HepG2 (cell line): ENCODE data around the gene PLCG1. TPM values are rescaled to one million over a fixed set of nuclear protein-coding genes. Genes with fewer than 3 reads are reported as not detected.
A peak's percentile ranks its signal among the peaks of the same experiment; 100 is the strongest.

Experiments used
- ATAC-seq: fragments of 200-7000 bp; cut with Tn5 transposase; 3 replicates; pipeline ENCODE4 v1.9.1; 2020; ENCODE audit warnings: mild to moderate bottlenecking, moderate library complexity
- BruUV-seq: library from RNA; stranded (reverse); fragments of 400-500 nt; replicated peaks from 2 replicates; lab custom pipeline; 2021; lab: Mats Ljungman, UMichigan
- CTCF ChIA-PET: fragments of 300-600 bp; formaldehyde crosslinking; extraction: SDS; loops from one replicate; lab custom pipeline; 2021; ENCODE audit warnings: low total read pairs, inconsistent platforms, low intra/inter-chr PET ratio; lab: Yijun Ruan, JAX
- POLR2A ChIA-PET: fragments of 350-600 bp; sonication (Branson Sonifier 250); formaldehyde crosslinking; loops from one replicate; lab custom pipeline; 2020; ENCODE audit warnings: antibody characterized with exemption, inconsistent platforms; lab: Yijun Ruan, JAX
- DNase-seq: peaks from one replicate; pipeline ENCODE4 v3.0.0-alpha.2; 2015; ENCODE audit warnings: low spot score
- FAIRE-seq: peaks from 3 replicates; lab custom pipeline; 2011; peaks lifted over from hg19 to GRCh38; lab: Jason Lieb, UNC
- H2AFZ ChIP-seq: one replicate; pipeline ENCODE4 v1.6.1; 2011; ENCODE audit warnings: low read length, inconsistent platforms
- H3K27ac ChIP-seq: fragments of 300-600 bp; 3 replicates; pipeline ENCODE4 v1.8.0; 2011; ENCODE audit warnings: mixed run types, mild to moderate bottlenecking, mixed read lengths, low read length, inconsistent platforms; ENCODE audit not compliant: insufficient read depth; ENCODE audit errors: extremely low read length
- H3K27me3 ChIP-seq, 2 experiments: fragments of 200-600 bp in 1 of 2; 2 replicates in 1 of 2; 3 replicates in 1 of 2; pipeline versions ENCODE4 v1.6.0 to v1.8.0; 2011; ENCODE audit warnings: low read length in 2 of 2, mild to moderate bottlenecking in 2 of 2, moderate library complexity in 2 of 2, inconsistent platforms in 1 of 2; ENCODE audit not compliant: insufficient read depth in 2 of 2, control insufficient read depth in 1 of 2
- H3K36me3 ChIP-seq, 2 experiments: fragments of 200-600 bp in 1 of 2; replicated peaks in 1 of 2; 2 replicates in 1 of 2; 3 replicates in 1 of 2; pipeline versions ENCODE4 v1.5.1 to v1.8.0; 2011; ENCODE audit warnings: low read length in 2 of 2, inconsistent platforms in 1 of 2; ENCODE audit not compliant: insufficient read depth in 2 of 2, control insufficient read depth in 1 of 2
- H3K4me1 ChIP-seq: 2 replicates; pipeline ENCODE4 v1.5.1; 2012; ENCODE audit warnings: low read length, inconsistent platforms; ENCODE audit not compliant: insufficient read depth
- H3K4me2 ChIP-seq: 2 replicates; pipeline ENCODE4 v1.6.0; 2011; ENCODE audit warnings: low read depth, low read length, inconsistent platforms
- H3K4me3 ChIP-seq, 3 experiments: fragments of 200-600 bp in 1 of 3; sonication (generic), shearing (Covaris generic) in 1 of 3; replicated peaks in 1 of 3; 2 replicates each; pipeline ENCODE4 v1.5.1; 2011 to 2016; ENCODE audit warnings: low read length in 3 of 3, inconsistent platforms in 2 of 3, low read depth in 2 of 3, mild to moderate bottlenecking in 2 of 3, control low read depth in 1 of 3, mixed read lengths in 1 of 3; ENCODE audit not compliant: insufficient read depth in 1 of 3
- H3K79me2 ChIP-seq: one replicate; pipeline ENCODE4 v1.6.1; 2011; ENCODE audit warnings: low read length, inconsistent platforms; ENCODE audit not compliant: insufficient read depth
- H3K9ac ChIP-seq: 2 replicates; pipeline ENCODE4 v1.6.0; 2011; ENCODE audit warnings: mild to moderate bottlenecking, low read depth, low read length, inconsistent platforms; ENCODE audit not compliant: insufficient read depth
- H3K9me3 ChIP-seq: 2 replicates; pipeline ENCODE4 v1.5.1; 2012; ENCODE audit warnings: mild to moderate bottlenecking, low read length
- H4K20me1 ChIP-seq: 2 replicates; pipeline ENCODE4 v1.6.0; 2011; ENCODE audit warnings: inconsistent platforms, mild to moderate bottlenecking, low read length, moderate library complexity; ENCODE audit not compliant: insufficient read depth
- CCAR2 ChIP-seq: fragments of 200-400 bp; formaldehyde crosslinking; optimal IDR thresholded peaks from 2 replicates; pipeline ENCODE3; 2018; ENCODE audit warnings: low read depth, mild to moderate bottlenecking, low read length, moderate library complexity
- MAFF ChIP-seq: IDR thresholded peaks from 2 replicates; pipeline ENCODE4 v1.6.1; 2011; ENCODE audit warnings: low read depth, low read length, improper control_type of control experiment
- MAFK ChIP-seq, 2 experiments: IDR thresholded peaks in 1 of 2; conservative IDR thresholded peaks in 1 of 2; 2 replicates each; pipeline ENCODE4 v1.6.1; 2011; ENCODE audit warnings: improper control_type of control experiment in 2 of 2, low read length in 2 of 2
- MTF2 ChIP-seq: sonication (generic); formaldehyde crosslinking; IDR thresholded peaks from 2 replicates; pipeline ENCODE4 v1.5.0; 2020; ENCODE audit warnings: missing genetic modification reagents, borderline replicate concordance
- in situ Hi-C: cut with HindIII; loops from 2 replicates; pipeline ENCODE4 v1.10.0; 2017; ENCODE audit warnings: low pct_unique_long_range_greater_than_20kb; ENCODE audit not compliant: extremely low pct_ligation_motif_present
- intact Hi-C: fragments of 100-400 bp; cut with micrococcal nuclease; formaldehyde crosslinking; loops from one replicate; pipeline ENCODE4 v1.10.0; 2022; ENCODE audit not compliant: unreplicated experiment
- polyA plus RNA-seq, 8 experiments: library from polyadenylated mRNA; depleted of rRNA in 3 of 8; stranded (reverse) in 7 of 8; unstranded in 1 of 8; fragments of >200 nt; fragmentation: Illumina TruSeq in 4 of 8; extraction: Trizol in 4 of 8; gene quantifications; 2 replicates each; pipeline versions ENCODE4 v1.2.1 to v1.2.3, GENCODE V29; 2011 to 2016; ENCODE audit warnings: low read depth in 4 of 8, missing spikeins in 1 of 8, mixed read lengths in 1 of 8; ENCODE audit not compliant: insufficient read depth in 1 of 8
- total RNA-seq, 5 experiments: library from RNA; depleted of rRNA; stranded (reverse); fragments of >200 nt; fragmentation: Illumina TruSeq; extraction: Trizol; gene quantifications; 2 replicates each; pipeline ENCODE4 v1.2.3, GENCODE V29; 2016; ENCODE audit warnings: low read depth in 1 of 5
- TF ChIP-seq, protein P1 (sequence below): sonication (generic); formaldehyde crosslinking; IDR thresholded peaks from 2 replicates; pipeline ENCODE4 v1.4.0; 2020; ENCODE audit warnings: missing genetic modification reagents
- TF ChIP-seq, protein P2 (sequence below): sonication (generic); formaldehyde crosslinking; IDR thresholded peaks from 2 replicates; pipeline ENCODE4 v1.8.0; 2022; ENCODE audit warnings: mild to moderate bottlenecking, missing genetic modification reagents, moderate library complexity
- TF ChIP-seq, protein P3 (sequence below): sonication (generic); formaldehyde crosslinking; conservative IDR thresholded peaks from 2 replicates; pipeline ENCODE4 v1.8.1; 2023; ENCODE audit warnings: missing genetic modification reagents
- TF ChIP-seq, protein P4 (sequence below): IDR thresholded peaks from 2 replicates; pipeline ENCODE4 v1.4.0; 2020; ENCODE audit warnings: mild to moderate bottlenecking, missing genetic modification reagents

The PLCG1 gene
- total and polyA plus RNA-seq, 2 of the 13 experiments (the other 11 are each of a cell fraction or from before 2014, with no cell fraction given): 85.3 to 158 TPM

DNA sequence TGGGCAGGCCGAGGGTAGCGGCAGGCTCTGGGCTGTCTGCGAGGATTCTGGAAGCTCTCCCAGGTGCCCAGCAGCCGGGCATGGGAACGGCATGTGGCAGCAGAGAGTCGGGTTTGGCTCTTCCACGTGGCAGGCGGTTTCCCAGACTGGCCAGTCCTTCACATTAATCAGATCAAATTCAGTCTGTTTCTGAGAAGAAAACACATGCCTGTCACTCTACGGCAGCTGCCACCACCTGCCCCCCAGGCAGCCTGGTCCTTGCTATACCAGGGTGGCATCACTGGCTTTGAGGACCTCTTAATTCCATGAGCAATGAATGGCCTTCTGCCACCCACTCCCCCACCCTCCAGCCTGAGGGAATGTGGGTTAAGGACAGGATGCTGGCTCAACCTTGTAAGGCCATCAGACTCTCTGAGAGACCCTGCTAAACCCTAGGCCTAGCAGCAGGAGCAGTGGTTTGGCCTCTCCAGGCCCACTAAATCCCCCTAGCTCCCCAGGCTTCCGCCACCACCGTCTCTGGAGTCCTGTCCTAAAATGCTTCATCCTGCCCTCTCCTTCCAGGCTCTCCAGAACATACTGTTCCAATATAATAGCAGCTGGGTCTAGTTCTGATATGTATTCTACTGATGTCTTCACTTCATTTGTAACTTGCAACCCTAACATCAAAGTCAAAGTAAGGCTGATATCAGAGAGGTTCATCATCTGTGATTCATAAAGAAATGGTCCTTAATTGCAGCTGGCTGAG lies 47.8 kb downstream of the PLCG1 start (continued):
- TF ChIP-seq, protein P1, sequence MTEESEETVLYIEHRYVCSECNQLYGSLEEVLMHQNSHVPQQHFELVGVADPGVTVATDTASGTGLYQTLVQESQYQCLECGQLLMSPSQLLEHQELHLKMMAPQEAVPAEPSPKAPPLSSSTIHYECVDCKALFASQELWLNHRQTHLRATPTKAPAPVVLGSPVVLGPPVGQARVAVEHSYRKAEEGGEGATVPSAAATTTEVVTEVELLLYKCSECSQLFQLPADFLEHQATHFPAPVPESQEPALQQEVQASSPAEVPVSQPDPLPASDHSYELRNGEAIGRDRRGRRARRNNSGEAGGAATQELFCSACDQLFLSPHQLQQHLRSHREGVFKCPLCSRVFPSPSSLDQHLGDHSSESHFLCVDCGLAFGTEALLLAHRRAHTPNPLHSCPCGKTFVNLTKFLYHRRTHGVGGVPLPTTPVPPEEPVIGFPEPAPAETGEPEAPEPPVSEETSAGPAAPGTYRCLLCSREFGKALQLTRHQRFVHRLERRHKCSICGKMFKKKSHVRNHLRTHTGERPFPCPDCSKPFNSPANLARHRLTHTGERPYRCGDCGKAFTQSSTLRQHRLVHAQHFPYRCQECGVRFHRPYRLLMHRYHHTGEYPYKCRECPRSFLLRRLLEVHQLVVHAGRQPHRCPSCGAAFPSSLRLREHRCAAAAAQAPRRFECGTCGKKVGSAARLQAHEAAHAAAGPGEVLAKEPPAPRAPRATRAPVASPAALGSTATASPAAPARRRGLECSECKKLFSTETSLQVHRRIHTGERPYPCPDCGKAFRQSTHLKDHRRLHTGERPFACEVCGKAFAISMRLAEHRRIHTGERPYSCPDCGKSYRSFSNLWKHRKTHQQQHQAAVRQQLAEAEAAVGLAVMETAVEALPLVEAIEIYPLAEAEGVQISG (CRISPR knock-in tag): no peak
- TF ChIP-seq CCAR2 (no peak), MTF2 (CRISPR knock-in tag) (no peak)
- TF ChIP-seq, protein P2, sequence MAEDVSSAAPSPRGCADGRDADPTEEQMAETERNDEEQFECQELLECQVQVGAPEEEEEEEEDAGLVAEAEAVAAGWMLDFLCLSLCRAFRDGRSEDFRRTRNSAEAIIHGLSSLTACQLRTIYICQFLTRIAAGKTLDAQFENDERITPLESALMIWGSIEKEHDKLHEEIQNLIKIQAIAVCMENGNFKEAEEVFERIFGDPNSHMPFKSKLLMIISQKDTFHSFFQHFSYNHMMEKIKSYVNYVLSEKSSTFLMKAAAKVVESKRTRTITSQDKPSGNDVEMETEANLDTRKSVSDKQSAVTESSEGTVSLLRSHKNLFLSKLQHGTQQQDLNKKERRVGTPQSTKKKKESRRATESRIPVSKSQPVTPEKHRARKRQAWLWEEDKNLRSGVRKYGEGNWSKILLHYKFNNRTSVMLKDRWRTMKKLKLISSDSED (CRISPR knock-in tag): no peak

DNA sequence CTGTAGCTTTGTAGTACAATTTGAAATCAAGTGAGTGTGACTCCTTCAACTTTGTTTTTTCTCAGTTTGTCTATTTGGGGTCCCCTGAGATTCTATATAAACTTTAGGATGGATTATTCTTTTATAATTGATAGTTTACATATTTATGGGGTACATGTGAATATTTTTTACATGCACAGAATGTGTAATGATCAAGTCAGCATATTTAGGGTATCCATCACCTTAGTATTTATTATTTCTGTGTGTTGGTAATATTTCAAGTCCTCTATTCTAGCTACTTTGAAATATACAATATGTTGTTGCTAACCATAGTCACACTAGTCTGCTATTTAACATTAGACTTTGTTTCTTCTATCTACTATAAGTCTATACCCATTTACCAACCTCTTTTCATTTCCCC lies 50.3 kb downstream of the PLCG1 start:
- FAIRE-seq: no peak

More for the DNA sequence above, 50.3 kb downstream of the PLCG1 start:
- BruUV-seq: no TSS peak
- no peak overlapping the region for H3K4me3 ChIP-seq
- H3K27me3 ChIP-seq: no peaks in the 10 kb centered on the region
- ChIA-PET POLR2A (no interaction called here), CTCF (no interaction called here)
- H4K20me1 ChIP-seq: no peaks in the 10 kb centered on the region
- DNase-seq (no peak), ATAC-seq (no peak)
- in situ Hi-C loops (no loop called here), intact Hi-C loops (no loop called here)
- no peak overlapping the region for H2AFZ ChIP-seq
- H3K27ac ChIP-seq: no peak overlapping the region
- H3K9me3 ChIP-seq: no peaks in the 10 kb centered on the region
- no peak overlapping the region for H3K9ac ChIP-seq
- no peaks in the 10 kb centered on the region for H3K4me1 ChIP-seq
- no peaks in the 10 kb centered on the region for H3K79me2 ChIP-seq
- H3K4me2 ChIP-seq: no peak overlapping the region
- TF ChIP-seq, protein P3, sequence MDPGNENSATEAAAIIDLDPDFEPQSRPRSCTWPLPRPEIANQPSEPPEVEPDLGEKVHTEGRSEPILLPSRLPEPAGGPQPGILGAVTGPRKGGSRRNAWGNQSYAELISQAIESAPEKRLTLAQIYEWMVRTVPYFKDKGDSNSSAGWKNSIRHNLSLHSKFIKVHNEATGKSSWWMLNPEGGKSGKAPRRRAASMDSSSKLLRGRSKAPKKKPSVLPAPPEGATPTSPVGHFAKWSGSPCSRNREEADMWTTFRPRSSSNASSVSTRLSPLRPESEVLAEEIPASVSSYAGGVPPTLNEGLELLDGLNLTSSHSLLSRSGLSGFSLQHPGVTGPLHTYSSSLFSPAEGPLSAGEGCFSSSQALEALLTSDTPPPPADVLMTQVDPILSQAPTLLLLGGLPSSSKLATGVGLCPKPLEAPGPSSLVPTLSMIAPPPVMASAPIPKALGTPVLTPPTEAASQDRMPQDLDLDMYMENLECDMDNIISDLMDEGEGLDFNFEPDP (CRISPR knock-in tag): no peak
- TF ChIP-seq, protein P4, sequence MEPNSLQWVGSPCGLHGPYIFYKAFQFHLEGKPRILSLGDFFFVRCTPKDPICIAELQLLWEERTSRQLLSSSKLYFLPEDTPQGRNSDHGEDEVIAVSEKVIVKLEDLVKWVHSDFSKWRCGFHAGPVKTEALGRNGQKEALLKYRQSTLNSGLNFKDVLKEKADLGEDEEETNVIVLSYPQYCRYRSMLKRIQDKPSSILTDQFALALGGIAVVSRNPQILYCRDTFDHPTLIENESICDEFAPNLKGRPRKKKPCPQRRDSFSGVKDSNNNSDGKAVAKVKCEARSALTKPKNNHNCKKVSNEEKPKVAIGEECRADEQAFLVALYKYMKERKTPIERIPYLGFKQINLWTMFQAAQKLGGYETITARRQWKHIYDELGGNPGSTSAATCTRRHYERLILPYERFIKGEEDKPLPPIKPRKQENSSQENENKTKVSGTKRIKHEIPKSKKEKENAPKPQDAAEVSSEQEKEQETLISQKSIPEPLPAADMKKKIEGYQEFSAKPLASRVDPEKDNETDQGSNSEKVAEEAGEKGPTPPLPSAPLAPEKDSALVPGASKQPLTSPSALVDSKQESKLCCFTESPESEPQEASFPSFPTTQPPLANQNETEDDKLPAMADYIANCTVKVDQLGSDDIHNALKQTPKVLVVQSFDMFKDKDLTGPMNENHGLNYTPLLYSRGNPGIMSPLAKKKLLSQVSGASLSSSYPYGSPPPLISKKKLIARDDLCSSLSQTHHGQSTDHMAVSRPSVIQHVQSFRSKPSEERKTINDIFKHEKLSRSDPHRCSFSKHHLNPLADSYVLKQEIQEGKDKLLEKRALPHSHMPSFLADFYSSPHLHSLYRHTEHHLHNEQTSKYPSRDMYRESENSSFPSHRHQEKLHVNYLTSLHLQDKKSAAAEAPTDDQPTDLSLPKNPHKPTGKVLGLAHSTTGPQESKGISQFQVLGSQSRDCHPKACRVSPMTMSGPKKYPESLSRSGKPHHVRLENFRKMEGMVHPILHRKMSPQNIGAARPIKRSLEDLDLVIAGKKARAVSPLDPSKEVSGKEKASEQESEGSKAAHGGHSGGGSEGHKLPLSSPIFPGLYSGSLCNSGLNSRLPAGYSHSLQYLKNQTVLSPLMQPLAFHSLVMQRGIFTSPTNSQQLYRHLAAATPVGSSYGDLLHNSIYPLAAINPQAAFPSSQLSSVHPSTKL (CRISPR knock-in tag): no peak
- TF ChIP-seq MAFK (conservative IDR thresholded peaks at IDR 0.05 in 1 of 2, IDR thresholded peaks at IDR 0.05 in 1 of 2; ENCODE audit: low read length in 2 of 2) (peak; percentile 69 to 72), MAFF (peak; percentile 70)
- H3K36me3 ChIP-seq: peaks cover 0 to 5% of the 10 kb centered on the region in 2 experiments; a peak in 3 of 5 replicates
